Activated naive CD8-positive, alpha-beta T cell treated with anti-CD3 and anti-CD28 coated beads, Interleukin-2, amount 10 ng/mL, durations not matched to agents 7 days and 5 days (primary cell): Measurements from ENCODE around the gene POLR2F. TPM values are rescaled to one million over a fixed set of nuclear protein-coding genes. Genes with fewer than 3 reads are reported as not detected.

ENCODE experiments used
- ATAC-seq: fragments of 150-1000 bp; cut with Tn5 transposase; one replicate; pipeline ENCODE4 v1.10.0; 2021; ENCODE audit warnings: low read depth, moderate library complexity
- POLR2A ChIA-PET: fragments of 350-600 bp; sonication (Branson Sonifier 250); formaldehyde crosslinking; loops from one replicate; lab custom pipeline; 2021; ENCODE audit warnings: antibody characterized with exemption; lab: Charles Lee
- DNase-seq: peaks from one replicate; pipeline ENCODE4 v3.0.0; 2021
- H3K27ac Mint-ChIP-seq: one replicate; pipeline ENCODE4 v1.8.0; 2022; ENCODE audit warnings: mild to moderate bottlenecking, mixed read lengths
- H3K27me3 Mint-ChIP-seq: one replicate; pipeline ENCODE4 v1.8.0; 2022; ENCODE audit warnings: mild to moderate bottlenecking, moderate library complexity, mixed read lengths
- H3K36me3 Mint-ChIP-seq: one replicate; pipeline ENCODE4 v1.8.0; 2021; ENCODE audit warnings: mild to moderate bottlenecking, mixed read lengths
- H3K4me1 Mint-ChIP-seq: one replicate; pipeline ENCODE4 v1.8.0; 2021; ENCODE audit warnings: mixed read lengths
- H3K4me3 Mint-ChIP-seq: one replicate; pipeline ENCODE4 v1.8.0; 2022; ENCODE audit warnings: mild to moderate bottlenecking, moderate library complexity, mixed read lengths
- H3K9me3 Mint-ChIP-seq: one replicate; pipeline ENCODE4 v1.8.0; 2021; ENCODE audit warnings: mixed read lengths
- total RNA-seq, 2 experiments: library from RNA; stranded (reverse); gene quantifications; one replicate each; pipeline ENCODE4 v1.2.3, GENCODE V29; 2021

The POLR2F gene
- total RNA-seq, 2 experiments from 2014 or later = 60.2 to 61.4 TPM

- no peak overlapping the region for H3K4me3 Mint-ChIP-seq
- POLR2A ChIA-PET = interaction anchor here (0.6 to 2.5 kb wide), 2 partner anchors 10 to 80 kb away, joined by 9 to 12 read pairs; partner anchors contain the start of gene MICALL1
- no peak overlapping the region for H3K27ac Mint-ChIP-seq
- ATAC-seq (no peak), DNase-seq (no peak)
- peaks cover 4% of the 10 kb centered on the region for H3K36me3 Mint-ChIP-seq
- peaks cover 14% of the 10 kb centered on the region for H3K4me1 Mint-ChIP-seq
- no peaks in the 10 kb centered on the region for H3K9me3 Mint-ChIP-seq
- H3K27me3 Mint-ChIP-seq = no peaks in the 10 kb centered on the region
These were observed 37.2 kb upstream of the POLR2F start for GRCh38 chr22:37916311-37916710.

GRCh38 chr22:37917874-37918548, 35.5 kb upstream of the POLR2F start:
- ATAC-seq = no peak
- no peaks in the 10 kb centered on the region for H3K27me3 Mint-ChIP-seq
- H3K36me3 Mint-ChIP-seq = peaks cover 4% of the 10 kb centered on the region
- no peaks in the 10 kb centered on the region for H3K9me3 Mint-ChIP-seq
- H3K4me1 Mint-ChIP-seq = peaks cover 11% of the 10 kb centered on the region
- POLR2A ChIA-PET = interaction anchor here (1.6 kb wide), 1 partner anchor 12 kb away, joined by 10 read pairs; the partner anchor contains the start of gene MICALL1
- peak overlapping the region; percentile 34 for H3K27ac Mint-ChIP-seq
- no peak overlapping the region for H3K4me3 Mint-ChIP-seq
- no peak for DNase-seq

GRCh38 chr22:37918580-37919270, 34.8 kb upstream of the POLR2F start:
- no peaks in the 10 kb centered on the region for H3K9me3 Mint-ChIP-seq
- H3K4me3 Mint-ChIP-seq = no peak overlapping the region
- POLR2A ChIA-PET = interaction anchor here (1.6 kb wide), 1 partner anchor 13 kb away, joined by 10 read pairs; the partner anchor contains the start of gene MICALL1

GRCh38 chr22:37920126-37920525, 33.4 kb upstream of the POLR2F start:
- Mint-ChIP-seq H3K27ac (peak overlapping the region; percentile 96), H3K4me1 (peaks cover 6% of the 10 kb centered on the region), H3K9me3 (no peaks in the 10 kb centered on the region), H3K27me3 (no peaks in the 10 kb centered on the region), H3K4me3 (peak overlapping the region; percentile 83), H3K36me3 (peaks cover 4% of the 10 kb centered on the region)
- POLR2A ChIA-PET = no interaction called here
- no peak for DNase-seq
- ATAC-seq = peak; percentile 32

More at GRCh38 chr22:37918580-37919270, 34.8 kb upstream of the POLR2F start:
- DNase-seq = no peak
- Mint-ChIP-seq H3K27ac (no peak overlapping the region), H3K36me3 (peaks cover 4% of the 10 kb centered on the region), H3K4me1 (peaks cover 6% of the 10 kb centered on the region), H3K27me3 (no peaks in the 10 kb centered on the region)
- ATAC-seq = no peak

- Mint-ChIP-seq H3K4me1 (peaks cover 6% of the 10 kb centered on the region), H3K27me3 (no peaks in the 10 kb centered on the region), H3K36me3 (peaks cover 4% of the 10 kb centered on the region), H3K27ac (no peak overlapping the region), H3K9me3 (no peaks in the 10 kb centered on the region), H3K4me3 (no peak overlapping the region)
- ATAC-seq (no peak), DNase-seq (no peak)
- POLR2A ChIA-PET = no interaction called here
These were observed 31.3 kb upstream of the POLR2F start for GRCh38 chr22:37922191-37922590.

- H3K27me3 Mint-ChIP-seq = no peaks in the 10 kb centered on the region
- POLR2A ChIA-PET = interaction anchor here (1.3 kb wide), 1 partner anchor 18 kb away, joined by 4 read pairs; the partner anchor contains the start of gene MICALL1
- DNase-seq (no peak), ATAC-seq (no peak)
- no peaks in the 10 kb centered on the region for H3K9me3 Mint-ChIP-seq
- peaks cover 4% of the 10 kb centered on the region for H3K36me3 Mint-ChIP-seq
- no peak overlapping the region for H3K27ac Mint-ChIP-seq
- H3K4me3 Mint-ChIP-seq = no peak overlapping the region
- peaks cover 5% of the 10 kb centered on the region for H3K4me1 Mint-ChIP-seq
These were observed 29.6 kb upstream of the POLR2F start for GRCh38 chr22:37923927-37924326.

- Mint-ChIP-seq H3K27me3 (no peaks in the 10 kb centered on the region), H3K4me1 (peaks cover 5% of the 10 kb centered on the region), H3K27ac (no peak overlapping the region), H3K4me3 (no peak overlapping the region), H3K36me3 (peaks cover 6% of the 10 kb centered on the region), H3K9me3 (no peaks in the 10 kb centered on the region)
- DNase-seq (no peak), ATAC-seq (no peak)
- POLR2A ChIA-PET = interaction anchor here (1.3 kb wide), 1 partner anchor 19 kb away, joined by 4 read pairs; the partner anchor contains the start of gene MICALL1
These were observed 29.0 kb upstream of the POLR2F start for GRCh38 chr22:37924386-37925065.

- POLR2A ChIA-PET = interaction anchor here (1.5 kb wide), 1 partner anchor 29 kb away, joined by 6 read pairs; no protein-coding TSS in a partner anchor
- ATAC-seq = no peak
- H3K9me3 Mint-ChIP-seq = no peaks in the 10 kb centered on the region
- H3K36me3 Mint-ChIP-seq = peaks cover 2% of the 10 kb centered on the region
- H3K27ac Mint-ChIP-seq = no peak overlapping the region
- H3K27me3 Mint-ChIP-seq = no peaks in the 10 kb centered on the region
- no peak for DNase-seq
- no peak overlapping the region for H3K4me3 Mint-ChIP-seq
- peaks cover under 1% of the 10 kb centered on the region for H3K4me1 Mint-ChIP-seq
These were observed 28.2 kb upstream of the POLR2F start for GRCh38 chr22:37925330-37925729.

- Mint-ChIP-seq H3K4me1 (no peaks in the 10 kb centered on the region), H3K9me3 (no peaks in the 10 kb centered on the region), H3K27me3 (no peaks in the 10 kb centered on the region), H3K36me3 (peaks cover 2% of the 10 kb centered on the region), H3K27ac (no peak overlapping the region), H3K4me3 (no peak overlapping the region)
- no peak for DNase-seq
- POLR2A ChIA-PET = interaction anchor here (1.5 kb wide), 1 partner anchor 30 kb away, joined by 6 read pairs; no protein-coding TSS in a partner anchor
- ATAC-seq = no peak
These were observed 27.7 kb upstream of the POLR2F start for GRCh38 chr22:37925767-37926166.

GRCh38 chr22:37926358-37926757, 27.1 kb upstream of the POLR2F start:
- Mint-ChIP-seq H3K36me3 (peaks cover 2% of the 10 kb centered on the region), H3K4me1 (no peaks in the 10 kb centered on the region), H3K27ac (no peak overlapping the region), H3K4me3 (no peak overlapping the region), H3K9me3 (no peaks in the 10 kb centered on the region), H3K27me3 (no peaks in the 10 kb centered on the region)
- no peak for DNase-seq
- POLR2A ChIA-PET = interaction anchor here (1.5 kb wide), 1 partner anchor 30 kb away, joined by 6 read pairs; no protein-coding TSS in a partner anchor
- ATAC-seq = no peak

GRCh38 chr22:37926771-37927636, 26.5 kb upstream of the POLR2F start:
- H3K27ac Mint-ChIP-seq = no peak overlapping the region
- ATAC-seq = no peak
- H3K4me1 Mint-ChIP-seq = no peaks in the 10 kb centered on the region
- H3K27me3 Mint-ChIP-seq = no peaks in the 10 kb centered on the region
- no peaks in the 10 kb centered on the region for H3K9me3 Mint-ChIP-seq
- peaks cover 2% of the 10 kb centered on the region for H3K36me3 Mint-ChIP-seq
- H3K4me3 Mint-ChIP-seq = no peak overlapping the region
- DNase-seq = no peak
- POLR2A ChIA-PET = interaction anchor here (0.5 to 1.2 kb wide), 3 partner anchors 12 to 21 kb away, joined by 3 read pairs; partner anchors contain the start of gene MICALL1

GRCh38 chr22:37927637-37927936, 25.9 kb upstream of the POLR2F start:
- ATAC-seq = no peak

More at GRCh38 chr22:37927637-37927936, 25.9 kb upstream of the POLR2F start:
- DNase-seq = no peak
- Mint-ChIP-seq H3K4me3 (no peak overlapping the region), H3K9me3 (no peaks in the 10 kb centered on the region), H3K36me3 (peaks cover 2% of the 10 kb centered on the region), H3K27me3 (no peaks in the 10 kb centered on the region), H3K27ac (no peak overlapping the region), H3K4me1 (no peaks in the 10 kb centered on the region)
- POLR2A ChIA-PET = interaction anchor here (0.5 to 1.2 kb wide), 3 partner anchors 12 to 22 kb away, joined by 3 read pairs; partner anchors contain the start of gene MICALL1
